ENCODE measurements around the gene HOXB7. TPM values are rescaled to one million over a fixed set of nuclear protein-coding genes. Genes with fewer than 3 reads are reported as not detected.
A peak's percentile ranks its signal among the peaks of the same experiment; 100 is the strongest.

Gene HOXB7
- polyA plus RNA-seq, 4 donors = 6.0 to 53.3 (median 39.3) TPM

- no peak for DNase-seq (ENCODE audit: low read depth in 4 of 4, low spot score in 3 of 4)
Measured at GRCh38 chr17:48624544-48625494, 14.0 kb upstream of the HOXB7 start.

GRCh38 chr17:48624118-48624517, 13.3 kb upstream of the HOXB7 start:
- DNase-seq (ENCODE audit: low read depth in 4 of 4, low spot score in 3 of 4) = no peak

GRCh38 chr17:48623583-48623982, 12.8 kb upstream of the HOXB7 start:
- no peak for DNase-seq (ENCODE audit: low read depth in 4 of 4, low spot score in 3 of 4)

- no peak for DNase-seq (ENCODE audit: low read depth in 4 of 4, low spot score in 3 of 4)
Measured at GRCh38 chr17:48622857-48623256, 12.0 kb upstream of the HOXB7 start.

GRCh38 chr17:48621410-48622392, 10.9 kb upstream of the HOXB7 start:
- no peak for DNase-seq (ENCODE audit: low read depth in 4 of 4, low spot score in 3 of 4)

- DNase-seq (ENCODE audit: low read depth in 4 of 4, low spot score in 3 of 4) = no peak
Measured at GRCh38 chr17:48620461-48621139, 9.8 kb upstream of the HOXB7 start.

- no peak for DNase-seq (ENCODE audit: low read depth in 4 of 4, low spot score in 3 of 4)
Measured at GRCh38 chr17:48619826-48620449, 9.1 kb upstream of the HOXB7 start.

GRCh38 chr17:48618256-48618896, 7.6 kb upstream of the HOXB7 start:
- DNase-seq (ENCODE audit: low read depth in 4 of 4, low spot score in 3 of 4) = peak in 3 of 4 donors; percentile 78 to 88 (median 87)

- no peak for DNase-seq (ENCODE audit: low read depth in 4 of 4, low spot score in 3 of 4)
Measured at GRCh38 chr17:48617471-48618255, 6.8 kb upstream of the HOXB7 start.

GRCh38 chr17:48616717-48617470, 6.1 kb upstream of the HOXB7 start:
- no peak for DNase-seq (ENCODE audit: low read depth in 4 of 4, low spot score in 3 of 4)

- DNase-seq (ENCODE audit: low read depth in 4 of 4, low spot score in 3 of 4) = no peak
Measured at GRCh38 chr17:48615963-48616716, 5.3 kb upstream of the HOXB7 start.

- peak in 1 of 4 donors; percentile 68 for DNase-seq (ENCODE audit: low read depth in 4 of 4, low spot score in 3 of 4)
Measured at GRCh38 chr17:48615047-48615962, 4.5 kb upstream of the HOXB7 start, which contains the start of gene HOXB8. Gene HOXB8 (minus strand): TSS chr17:48615292. CDS start chr17:48614704, 588 bp downstream.

GRCh38 chr17:48613862-48614694, 3.3 kb upstream of the HOXB7 start:
- DNase-seq (ENCODE audit: low read depth in 4 of 4, low spot score in 3 of 4) = peak in 1 of 4 donors; percentile 25

GRCh38 chr17:48612854-48613691, 2.3 kb upstream of the HOXB7 start:
- DNase-seq (ENCODE audit: low read depth in 4 of 4, low spot score in 3 of 4) = no peak
